Vagina (tissue), 2 donors: ENCODE data around the gene CD79A. TPM values are rescaled to one million over a fixed set of nuclear protein-coding genes. Genes with fewer than 3 reads are reported as not detected.
"Not testable (repeated sequence)": the region's sequence is repeated elsewhere in the genome, so short reads cannot be mapped to it uniquely, and the experiment has no call there.

Experiments
- DNase-seq, 2 donors: peaks; one replicate each; pipeline ENCODE4 v3.0.0-alpha.2; 2017; ENCODE audit errors: extremely low spot score in 2 of 2
- H3K27ac ChIP-seq: fragments of 200-600 bp; sonication (generic); one replicate; pipeline ENCODE4 v1.5.1; 2019
- H3K27me3 ChIP-seq: fragments of 200-600 bp; sonication (generic); one replicate; pipeline ENCODE4 v1.5.1; 2019
- H3K36me3 ChIP-seq, 2 donors: fragments of 200-600 bp; sonication (generic); one replicate each; pipeline ENCODE4 v1.5.1; 2017 to 2019
- H3K4me1 ChIP-seq: fragments of 200-600 bp; sonication (generic); one replicate; pipeline ENCODE4 v1.5.1; 2019
- H3K4me3 ChIP-seq, 2 donors: fragments of 200-600 bp; sonication (generic); 1 replicate in 1 of 2; 2 replicates in 1 of 2; pipeline ENCODE4 v1.5.1; 2016 to 2019
- H3K9me3 ChIP-seq: fragments of 200-600 bp; sonication (generic); one replicate; pipeline ENCODE4 v1.5.1; 2019
- POLR2A ChIP-seq, 2 donors: fragments of 450-650 bp; IDR thresholded peaks; one replicate each; pipeline ENCODE4 v1.6.1; 2017; ENCODE audit warnings: antibody characterized with exemption in 2 of 2, mild to moderate bottlenecking in 2 of 2, moderate library complexity in 2 of 2
- POLR2AphosphoS5 ChIP-seq, 2 donors: sonication (generic); formaldehyde crosslinking; IDR thresholded peaks; one replicate each; pipeline ENCODE4 v1.9.0; 2017; ENCODE audit warnings: antibody characterized with exemption in 2 of 2, mild to moderate bottlenecking in 2 of 2, low read depth in 1 of 2; ENCODE audit not compliant: insufficient read depth in 1 of 2
- intact Hi-C: fragments of 100-400 bp; cut with DNase I; formaldehyde crosslinking; loops from one replicate; pipeline ENCODE4 v1.15.1; 2023
- total RNA-seq: library from RNA; depleted of rRNA; stranded (reverse); fragments of >200 nt; gene quantifications from one replicate; pipeline ENCODE4 v1.2.3, GENCODE V29; 2016
- TF ChIP-seq, protein P1 (sequence below), 3 experiments: fragments of 450-650 bp in 2 of 3; fragments of 200-600 bp in 1 of 3; sonication (generic) in 1 of 3; IDR thresholded peaks; one replicate each; pipeline ENCODE4 v1.5.1; 2017 to 2019; ENCODE audit warnings: antibody characterized with exemption in 3 of 3, mild to moderate bottlenecking in 2 of 3, moderate library complexity in 2 of 3

CD79A gene
- total RNA-seq, 1 donor from 2014 or later = not detected

DNA sequence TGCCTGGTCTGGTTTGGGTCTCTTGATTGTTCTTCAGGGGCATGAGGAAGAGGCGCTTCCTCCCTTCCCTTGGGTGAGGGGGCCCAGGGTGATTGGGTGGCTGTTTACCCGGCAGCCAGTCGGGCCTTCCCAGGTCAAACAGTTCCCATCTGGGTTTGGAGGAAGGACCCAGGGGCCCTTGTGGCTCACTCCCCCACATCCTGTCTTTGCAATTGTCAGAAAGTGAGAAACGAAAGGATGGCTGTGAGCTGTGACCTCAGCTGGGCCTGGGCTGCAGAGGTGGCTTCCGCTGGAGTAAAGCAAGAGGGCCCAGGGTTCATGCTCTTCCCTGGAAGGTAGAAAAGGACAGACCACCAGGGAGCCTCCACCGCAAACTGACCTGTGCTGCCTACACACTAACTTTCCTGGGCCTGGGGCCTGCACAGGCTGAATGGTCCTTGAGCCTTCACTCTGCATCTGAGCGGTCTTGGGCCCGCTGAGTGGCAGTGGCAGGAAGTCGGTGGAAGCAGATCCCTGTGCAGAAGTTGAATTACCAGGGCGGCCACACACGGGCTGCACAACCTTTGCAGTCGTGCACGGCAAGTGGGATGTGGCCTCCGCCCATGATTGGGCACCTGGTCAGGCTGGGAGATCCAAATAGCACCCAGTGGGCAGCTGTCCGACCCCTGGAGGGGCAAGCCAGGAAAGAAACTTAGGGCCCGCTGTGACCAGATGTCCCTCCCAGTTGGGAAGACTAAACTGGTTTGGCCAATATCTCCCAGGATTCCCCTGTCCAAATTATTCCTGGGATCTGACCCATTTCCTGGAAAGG is 5.3 kb upstream of the CD79A start:
- no peak overlapping the region for H3K4me3 ChIP-seq
- no peak for DNase-seq
- peaks cover 3 to 42% of the 10 kb centered on the region in 2 donors for H3K36me3 ChIP-seq
- H3K27me3 ChIP-seq = no peaks in the 10 kb centered on the region
- intact Hi-C loops = loop anchor here (5.0 kb wide), 1 partner anchor 1069 kb away; no protein-coding TSS in a partner anchor
- no peaks in the 10 kb centered on the region for H3K9me3 ChIP-seq
- H3K27ac ChIP-seq = no peak overlapping the region
- TF ChIP-seq, protein P1, sequence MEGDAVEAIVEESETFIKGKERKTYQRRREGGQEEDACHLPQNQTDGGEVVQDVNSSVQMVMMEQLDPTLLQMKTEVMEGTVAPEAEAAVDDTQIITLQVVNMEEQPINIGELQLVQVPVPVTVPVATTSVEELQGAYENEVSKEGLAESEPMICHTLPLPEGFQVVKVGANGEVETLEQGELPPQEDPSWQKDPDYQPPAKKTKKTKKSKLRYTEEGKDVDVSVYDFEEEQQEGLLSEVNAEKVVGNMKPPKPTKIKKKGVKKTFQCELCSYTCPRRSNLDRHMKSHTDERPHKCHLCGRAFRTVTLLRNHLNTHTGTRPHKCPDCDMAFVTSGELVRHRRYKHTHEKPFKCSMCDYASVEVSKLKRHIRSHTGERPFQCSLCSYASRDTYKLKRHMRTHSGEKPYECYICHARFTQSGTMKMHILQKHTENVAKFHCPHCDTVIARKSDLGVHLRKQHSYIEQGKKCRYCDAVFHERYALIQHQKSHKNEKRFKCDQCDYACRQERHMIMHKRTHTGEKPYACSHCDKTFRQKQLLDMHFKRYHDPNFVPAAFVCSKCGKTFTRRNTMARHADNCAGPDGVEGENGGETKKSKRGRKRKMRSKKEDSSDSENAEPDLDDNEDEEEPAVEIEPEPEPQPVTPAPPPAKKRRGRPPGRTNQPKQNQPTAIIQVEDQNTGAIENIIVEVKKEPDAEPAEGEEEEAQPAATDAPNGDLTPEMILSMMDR (IDR thresholded peaks at IDR 0.05) = no peak
- TF ChIP-seq POLR2A (IDR thresholded peaks at IDR 0.05) (no peak), POLR2AphosphoS5 (IDR thresholded peaks at IDR 0.05; ENCODE audit: insufficient read depth in 1 of 2, low read depth in 1 of 2) (peak in 1 of 2 donors; percentile 52)
- peaks cover 20% of the 10 kb centered on the region for H3K4me1 ChIP-seq

DNA sequence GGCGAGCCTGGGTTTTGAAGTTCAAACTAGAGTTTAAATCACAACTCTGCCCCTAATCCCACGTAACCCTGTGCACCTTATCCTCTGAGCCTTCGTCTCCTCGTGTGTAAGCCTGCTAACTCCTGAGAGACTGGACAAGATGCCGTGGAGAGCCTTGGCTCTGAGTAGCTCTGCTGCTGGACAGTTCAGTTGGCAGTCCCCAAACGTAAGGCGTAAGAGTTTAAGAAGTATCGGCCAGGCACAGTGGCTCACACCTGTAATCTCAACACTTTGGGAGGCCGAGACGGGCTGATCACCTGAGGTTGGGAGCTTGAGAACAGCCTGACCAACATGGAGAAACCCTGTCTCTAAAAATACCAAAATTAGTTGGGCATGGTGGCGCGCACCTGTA is 4.7 kb upstream of the CD79A start:
- intact Hi-C loops = loop anchor here (5.0 kb wide), 1 partner anchor 1070 kb away; no protein-coding TSS in a partner anchor
- no peaks in the 10 kb centered on the region for H3K9me3 ChIP-seq
- H3K27ac ChIP-seq = no peak overlapping the region
- H3K4me1 ChIP-seq = peaks cover 14% of the 10 kb centered on the region
- no peak for DNase-seq
- H3K27me3 ChIP-seq = no peaks in the 10 kb centered on the region
- H3K4me3 ChIP-seq = no peak overlapping the region
- TF ChIP-seq, protein P1 (IDR thresholded peaks at IDR 0.05) = no peak
- TF ChIP-seq POLR2AphosphoS5 (IDR thresholded peaks at IDR 0.05; ENCODE audit: insufficient read depth in 1 of 2, low read depth in 1 of 2) (no peak), POLR2A (IDR thresholded peaks at IDR 0.05) (no peak)
- peaks cover 3 to 42% of the 10 kb centered on the region in 2 donors for H3K36me3 ChIP-seq

DNA sequence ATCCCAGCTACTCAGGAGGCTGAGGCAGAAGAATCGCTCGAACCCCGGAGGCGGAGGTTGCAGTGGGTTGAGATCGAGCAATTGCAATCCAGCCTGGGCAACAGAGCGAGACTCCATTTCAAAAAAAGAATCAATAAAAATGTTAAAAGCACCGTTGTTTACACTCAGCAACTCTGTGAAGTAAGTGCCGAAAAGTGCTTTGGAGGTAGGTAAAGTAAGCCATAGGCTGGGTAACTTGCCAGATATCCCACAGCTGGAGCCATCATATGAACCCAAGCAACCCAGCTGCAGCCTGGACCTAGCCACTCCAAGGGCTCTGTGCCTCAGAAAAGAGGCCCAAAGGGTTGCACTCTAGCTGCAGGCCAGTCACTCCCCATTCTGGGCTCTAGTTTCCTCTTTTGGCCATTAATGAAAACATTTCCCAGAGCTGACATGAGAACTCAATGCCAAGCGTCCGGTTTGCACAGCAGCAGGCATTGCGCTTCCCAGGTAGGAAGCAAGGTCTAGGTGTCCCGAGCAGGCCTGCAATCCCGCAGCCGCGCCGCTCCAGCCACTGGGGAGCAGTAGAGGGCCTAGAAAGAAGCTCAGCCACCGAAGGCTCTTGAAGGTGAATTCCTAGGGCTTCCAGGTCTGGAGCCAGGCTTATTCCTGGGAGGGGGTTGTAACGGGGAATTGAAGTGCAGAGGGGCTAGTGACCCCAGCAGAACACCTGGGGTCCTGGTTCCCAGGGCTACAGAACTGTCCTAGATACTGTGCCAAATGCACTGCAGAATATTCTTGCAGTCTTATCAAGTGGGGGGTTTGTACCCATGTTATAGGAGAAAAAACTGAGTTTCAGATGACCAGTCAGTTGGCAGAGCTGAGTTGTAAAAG is 4.1 kb upstream of the CD79A start:
- H3K27ac ChIP-seq = peak overlapping the region; percentile 17
- peaks cover 8% of the 10 kb centered on the region for H3K4me1 ChIP-seq
- H3K27me3 ChIP-seq = no peaks in the 10 kb centered on the region
- intact Hi-C loops = loop anchor here (5.0 kb wide), 1 partner anchor 1071 kb away; no protein-coding TSS in a partner anchor
- H3K36me3 ChIP-seq = peaks cover 3 to 38% of the 10 kb centered on the region in 2 donors
- TF ChIP-seq POLR2AphosphoS5 (IDR thresholded peaks at IDR 0.05; ENCODE audit: insufficient read depth in 1 of 2, low read depth in 1 of 2) = no peak
- TF ChIP-seq, protein P1 (IDR thresholded peaks at IDR 0.05) = peak in 2 of 3 experiments; percentile 22 to 31
- no peak for DNase-seq
- no peaks in the 10 kb centered on the region for H3K9me3 ChIP-seq
- no peak overlapping the region for H3K4me3 ChIP-seq

DNA sequence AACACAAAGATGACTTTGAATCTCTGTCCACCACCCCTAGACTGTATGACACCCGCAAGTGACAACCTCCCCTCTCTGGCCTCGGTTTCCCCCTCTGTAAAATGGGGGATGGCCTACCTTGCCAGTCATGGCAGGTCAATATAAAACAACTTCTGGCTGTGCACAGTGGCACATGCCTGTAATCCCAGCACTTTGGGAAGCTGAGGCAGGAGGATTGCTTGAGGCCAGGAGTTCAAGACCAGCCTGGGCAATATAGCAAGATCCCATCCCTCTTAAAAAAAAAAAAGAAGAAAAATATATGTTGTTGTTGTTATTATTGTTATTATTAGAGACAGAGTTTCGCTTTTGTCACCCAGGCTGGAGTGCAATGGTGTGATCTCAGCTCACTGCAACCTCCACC is 1.1 kb upstream of the CD79A start:
- H3K9me3 ChIP-seq, H3K27ac ChIP-seq, H3K4me1 ChIP-seq, H3K4me3 ChIP-seq, intact Hi-C loops, DNase-seq, H3K27me3 ChIP-seq: not testable (repeated sequence)
- H3K36me3 ChIP-seq = peaks cover 0 to 10% of the 10 kb centered on the region in 2 donors
